Stimulated activated CD8-positive, alpha-beta memory T cell treated with anti-CD3 and anti-CD28 coated beads, Interleukin-4, amount 100 ng/mL, for 1 hour (primary cell): ENCODE results near the gene MAD1L1.
"Not testable (repeated sequence)": the region's sequence is repeated elsewhere in the genome, so short reads cannot be mapped to it uniquely, and the experiment has no call there.

ENCODE experiments used
- DNase-seq, 2 donors: peaks; one replicate each; pipeline ENCODE4 v3.0.0-alpha.2; 2020; ENCODE audit warnings: low read depth in 2 of 2, low spot score in 1 of 2

MAD1L1 gene

GRCh38 chr7:1931256-1931950 is 301.3 kb downstream of the MAD1L1 start:
- no peak for DNase-seq

- DNase-seq: no peak
These were observed 302.2 kb downstream of the MAD1L1 start for GRCh38 chr7:1930381-1931065.

DNA sequence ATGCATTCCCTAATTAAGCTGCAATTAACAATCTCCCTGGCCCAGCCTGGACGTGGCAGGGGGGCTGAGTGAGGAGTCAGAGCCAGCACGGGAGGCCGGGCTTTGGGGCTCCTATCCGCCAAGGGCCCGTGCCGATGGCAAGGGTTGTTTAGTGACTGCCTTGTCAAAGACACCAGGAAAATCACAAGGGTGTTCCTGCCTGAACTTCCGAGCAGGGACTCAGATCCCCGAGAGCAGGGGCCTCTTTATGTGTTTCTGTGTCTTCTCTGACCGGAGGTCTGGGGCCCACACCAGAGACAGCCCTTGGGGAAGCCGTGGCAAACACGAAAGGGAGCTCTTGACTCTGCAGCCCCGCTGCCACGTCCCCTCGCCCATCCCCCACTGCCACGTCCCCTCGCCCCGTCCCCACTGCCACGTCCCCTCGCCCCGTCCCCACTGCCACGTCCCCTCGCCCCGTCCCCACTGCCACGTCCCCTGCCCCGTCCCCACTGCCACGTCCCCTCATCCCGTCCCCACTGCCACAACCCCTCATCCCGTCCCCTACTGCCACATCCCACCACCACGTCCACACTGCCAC is 303.3 kb downstream of the MAD1L1 start:
- DNase-seq: not testable (repeated sequence)

DNA sequence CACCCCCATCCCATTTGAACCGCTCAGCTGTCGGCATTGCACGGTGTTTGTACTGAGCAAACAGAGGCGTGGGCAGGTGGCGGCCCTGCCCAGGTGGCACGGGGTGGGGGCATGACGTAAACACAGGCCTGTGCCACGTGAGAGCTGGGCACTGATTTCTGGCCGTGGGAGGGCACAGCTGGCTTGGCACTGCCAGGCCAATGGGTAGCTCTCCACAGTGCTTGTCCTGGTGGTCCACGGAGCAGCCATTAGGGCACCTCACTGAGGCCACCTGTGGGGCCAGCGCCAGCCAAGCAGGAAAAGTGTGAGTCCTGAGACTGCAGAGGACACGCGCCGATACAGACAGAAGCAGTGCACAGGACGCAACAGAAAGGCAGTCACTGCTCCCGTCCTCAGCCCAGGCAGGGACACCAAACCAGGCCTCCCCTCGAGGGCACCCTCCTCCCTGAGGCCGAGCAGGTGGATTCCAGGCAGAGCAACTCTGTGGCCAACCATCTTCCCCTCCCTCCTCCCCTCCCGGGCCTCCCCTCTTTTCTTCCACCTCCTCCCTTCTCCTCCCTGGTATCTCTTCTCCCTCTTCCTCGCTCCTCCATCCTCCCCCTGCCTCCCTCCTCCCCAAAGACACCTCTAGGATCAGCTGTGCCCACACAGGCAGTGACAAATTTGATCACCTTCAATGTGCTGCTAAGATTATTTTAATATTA is 303.9 kb downstream of the MAD1L1 start:
- DNase-seq: no peak

- DNase-seq: no peak
These were observed 304.7 kb downstream of the MAD1L1 start for GRCh38 chr7:1927937-1928644.

GRCh38 chr7:1926908-1927306 is 305.8 kb downstream of the MAD1L1 start:
- DNase-seq: no peak

DNA sequence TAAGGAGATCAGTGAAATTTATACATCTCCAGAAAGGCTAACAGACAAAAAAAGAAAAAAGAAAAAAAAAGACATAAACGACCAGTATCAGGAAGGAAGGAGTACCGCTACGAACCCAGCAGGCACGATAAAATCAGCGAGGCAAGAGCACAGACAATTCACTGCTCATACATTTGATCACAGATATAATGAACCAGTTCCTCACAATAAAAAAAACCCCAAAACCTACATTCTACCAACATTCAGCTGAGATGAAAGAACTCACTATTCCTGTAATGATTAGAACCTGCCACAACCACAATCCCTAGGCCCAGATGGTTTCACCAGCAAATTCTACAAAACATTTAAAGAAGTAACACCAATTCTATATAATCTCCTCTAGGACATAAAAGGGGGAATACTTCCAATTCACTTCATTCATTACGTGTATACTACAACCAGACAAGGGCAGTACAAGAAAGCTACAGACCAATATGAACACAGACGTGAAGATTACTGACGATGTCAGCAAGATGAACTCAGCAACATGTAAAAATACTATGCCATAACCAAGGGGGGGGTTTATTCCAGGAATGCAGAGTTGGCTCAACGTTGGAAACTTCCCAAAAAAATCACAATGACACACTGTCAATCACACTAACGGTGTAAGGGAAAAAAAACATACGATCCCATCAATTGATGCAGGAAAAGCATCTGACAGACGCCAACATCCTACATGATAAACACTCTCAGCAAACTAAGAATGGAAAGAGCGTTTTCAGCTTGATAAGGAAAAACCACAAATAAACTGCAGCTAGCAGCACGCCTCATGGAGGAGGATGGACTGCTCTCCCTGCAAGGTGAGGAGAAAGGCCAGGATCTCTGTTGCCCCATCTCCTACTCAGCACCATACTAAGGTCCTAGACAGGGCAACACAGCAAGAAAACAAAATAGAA is 306.5 kb downstream of the MAD1L1 start:
- DNase-seq: no peak

- no peak for DNase-seq
These were observed 307.4 kb downstream of the MAD1L1 start for GRCh38 chr7:1925349-1925748.

DNA sequence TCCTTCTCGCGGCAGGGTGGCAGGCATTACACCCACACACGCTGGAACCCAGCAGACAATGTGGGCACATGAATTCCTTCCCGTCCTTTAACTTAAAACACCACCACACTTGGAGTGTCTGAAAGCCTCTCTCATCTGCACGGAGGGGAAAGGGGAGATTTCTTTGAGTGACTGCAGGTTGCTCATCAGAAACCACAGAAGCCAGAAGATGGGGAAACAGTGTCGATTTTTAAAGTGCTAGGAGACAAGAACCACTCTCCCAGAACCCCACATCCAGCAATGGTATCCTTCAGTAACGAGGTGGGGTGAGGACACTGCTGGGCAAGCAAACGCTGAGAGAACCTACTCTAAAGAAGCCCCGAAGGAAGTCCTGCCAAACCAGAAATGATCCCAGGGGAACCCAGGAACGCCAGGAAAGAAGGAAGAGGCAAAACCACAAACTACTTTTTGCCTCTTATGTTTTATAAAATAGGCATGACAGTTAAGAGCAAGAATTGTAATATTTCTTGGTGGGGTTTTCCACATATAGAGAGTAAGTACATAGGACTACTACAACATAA is 308.4 kb downstream of the MAD1L1 start:
- no peak for DNase-seq

DNA sequence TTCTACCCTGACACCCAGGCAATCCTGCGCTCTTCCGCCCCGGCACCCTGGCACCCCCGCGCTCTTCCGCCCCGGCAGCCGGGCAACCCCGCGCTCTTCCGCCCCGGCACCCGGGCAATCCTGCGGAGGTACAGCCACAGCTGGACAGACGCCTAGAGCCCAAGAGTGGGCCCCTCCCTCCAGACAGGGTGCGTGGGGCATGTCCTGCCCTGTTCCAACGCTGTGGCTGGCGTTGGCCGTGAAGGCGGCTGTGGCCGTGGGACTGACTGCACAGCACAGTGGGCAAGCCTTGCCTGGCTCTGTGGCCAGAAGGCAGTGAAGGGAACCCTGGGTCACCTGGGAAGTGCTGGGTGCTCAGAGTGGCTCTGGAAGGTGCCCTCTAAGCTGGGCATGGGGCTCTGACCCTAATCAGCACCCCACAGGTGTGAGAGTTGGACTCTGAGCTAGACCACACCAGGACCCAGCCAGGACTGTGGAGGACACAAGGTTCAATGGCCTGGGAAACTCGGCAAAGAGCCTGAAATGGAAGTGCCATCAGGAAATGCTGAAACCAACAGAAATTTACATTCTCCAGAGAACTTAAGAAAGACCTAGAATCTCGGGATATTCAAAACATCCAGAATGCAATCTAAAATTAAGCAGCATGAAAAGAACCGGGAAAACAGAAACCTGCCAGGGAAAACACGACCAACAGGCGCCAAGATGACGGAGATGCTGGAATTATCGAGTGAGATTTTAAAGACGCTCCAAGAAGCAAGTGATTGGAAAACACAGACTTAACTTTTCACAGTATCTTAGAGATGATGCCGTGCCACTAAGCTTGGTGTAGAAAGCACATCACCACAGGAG is 309.1 kb downstream of the MAD1L1 start:
- no peak for DNase-seq

GRCh38 chr7:1922870-1923236 is 309.9 kb downstream of the MAD1L1 start:
- no peak for DNase-seq

- DNase-seq: no peak
These were observed 310.5 kb downstream of the MAD1L1 start for GRCh38 chr7:1922071-1922869.

GRCh38 chr7:1920881-1921280 is 311.9 kb downstream of the MAD1L1 start:
- no peak for DNase-seq

GRCh38 chr7:1920266-1920681 is 312.5 kb downstream of the MAD1L1 start:
- DNase-seq: no peak

- DNase-seq: no peak
These were observed 313.0 kb downstream of the MAD1L1 start for GRCh38 chr7:1919539-1920265.

DNA sequence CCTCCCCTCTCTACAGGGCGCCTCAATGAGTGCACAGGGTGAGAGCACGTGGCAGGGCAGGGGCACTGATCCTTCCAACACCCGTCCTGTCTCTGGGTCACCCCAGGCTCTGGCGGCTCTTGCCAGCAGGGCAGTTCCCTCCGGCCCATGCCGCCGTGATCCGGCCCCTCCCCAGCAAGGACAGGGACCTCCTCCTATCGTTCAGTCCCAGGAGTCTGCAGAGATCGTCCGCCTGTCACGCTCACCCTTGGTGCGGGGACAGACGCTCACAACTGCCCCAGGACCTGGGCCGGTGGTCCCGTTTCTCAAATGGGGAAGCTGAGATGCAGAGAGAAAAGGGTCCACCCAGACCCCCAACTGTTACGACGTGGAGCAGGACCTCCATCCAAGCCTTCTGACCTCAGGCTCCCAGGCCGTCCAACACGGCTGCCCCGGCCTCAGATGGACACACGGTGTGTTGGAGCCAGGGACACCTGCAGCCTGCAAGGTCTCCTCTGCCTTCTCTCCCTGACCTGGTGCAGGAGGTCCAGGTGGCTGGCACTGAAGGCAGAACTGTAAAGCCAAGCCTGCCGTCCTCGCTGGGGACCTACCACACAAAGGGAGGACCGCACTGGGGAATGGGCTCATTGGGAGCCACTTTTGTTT is 313.7 kb downstream of the MAD1L1 start:
- no peak for DNase-seq

- DNase-seq: no peak
These were observed 314.6 kb downstream of the MAD1L1 start for GRCh38 chr7:1918063-1918645.
